Measurements from ENCODE around the gene RNF4. TPM values are rescaled to one million over a fixed set of nuclear protein-coding genes. Genes with fewer than 3 reads are reported as not detected.
"Not testable (repeated sequence)": the region's sequence is repeated elsewhere in the genome, so short reads cannot be mapped to it uniquely, and the experiment has no call there.

The RNF4 gene
- total RNA-seq, 1 donor from 2014 or later = 35.7 TPM

GRCh38 chr4:2457481-2458295 is 11.2 kb upstream of the RNF4 start:
- DNase-seq = no peak

DNA sequence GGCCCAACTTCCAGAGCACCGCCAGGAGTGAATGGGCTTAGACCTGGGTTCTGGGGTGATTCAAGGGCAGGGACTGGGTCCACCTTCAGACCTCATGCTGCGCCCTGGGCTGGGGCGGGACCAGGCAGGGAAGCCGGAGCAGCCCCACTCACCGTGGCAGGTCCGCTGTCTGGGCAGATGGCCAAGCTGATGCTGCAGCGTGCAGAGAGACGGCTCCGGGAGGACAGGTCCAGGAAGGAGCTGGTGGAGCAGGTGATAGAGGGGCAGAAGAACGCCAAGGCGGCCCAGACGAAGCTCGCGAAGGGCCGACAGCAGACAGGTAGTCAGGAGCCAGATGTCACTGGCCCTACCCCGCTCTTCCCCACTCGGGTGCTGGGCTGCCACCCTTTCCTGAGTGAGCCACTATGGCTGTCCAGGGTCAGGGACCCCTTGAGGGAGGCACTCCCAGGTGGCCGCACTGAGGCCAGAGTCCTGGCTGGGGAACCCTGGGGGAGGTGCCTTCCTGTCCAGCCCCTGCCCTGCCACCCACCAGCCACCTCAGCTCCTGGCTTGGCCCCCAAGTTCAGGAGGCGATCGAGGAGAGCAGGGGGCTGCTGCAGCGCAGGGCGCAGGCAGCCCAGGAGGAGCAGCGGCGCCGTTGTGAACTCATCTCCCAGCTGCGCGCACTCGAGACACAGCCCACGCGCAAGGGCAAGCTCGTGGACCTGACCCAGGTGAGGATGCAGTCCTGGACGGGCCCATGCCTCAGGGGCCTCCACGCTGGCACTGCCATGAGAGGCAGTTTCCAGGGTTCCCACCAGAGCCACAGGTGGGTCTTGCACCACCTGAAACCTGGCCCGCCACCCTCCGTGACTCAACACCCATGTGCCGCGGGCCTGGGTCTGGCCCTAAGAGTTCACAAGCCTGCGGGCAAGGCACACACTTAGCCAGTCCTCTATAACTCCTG is 10.1 kb upstream of the RNF4 start:
- no peak for DNase-seq

DNA sequence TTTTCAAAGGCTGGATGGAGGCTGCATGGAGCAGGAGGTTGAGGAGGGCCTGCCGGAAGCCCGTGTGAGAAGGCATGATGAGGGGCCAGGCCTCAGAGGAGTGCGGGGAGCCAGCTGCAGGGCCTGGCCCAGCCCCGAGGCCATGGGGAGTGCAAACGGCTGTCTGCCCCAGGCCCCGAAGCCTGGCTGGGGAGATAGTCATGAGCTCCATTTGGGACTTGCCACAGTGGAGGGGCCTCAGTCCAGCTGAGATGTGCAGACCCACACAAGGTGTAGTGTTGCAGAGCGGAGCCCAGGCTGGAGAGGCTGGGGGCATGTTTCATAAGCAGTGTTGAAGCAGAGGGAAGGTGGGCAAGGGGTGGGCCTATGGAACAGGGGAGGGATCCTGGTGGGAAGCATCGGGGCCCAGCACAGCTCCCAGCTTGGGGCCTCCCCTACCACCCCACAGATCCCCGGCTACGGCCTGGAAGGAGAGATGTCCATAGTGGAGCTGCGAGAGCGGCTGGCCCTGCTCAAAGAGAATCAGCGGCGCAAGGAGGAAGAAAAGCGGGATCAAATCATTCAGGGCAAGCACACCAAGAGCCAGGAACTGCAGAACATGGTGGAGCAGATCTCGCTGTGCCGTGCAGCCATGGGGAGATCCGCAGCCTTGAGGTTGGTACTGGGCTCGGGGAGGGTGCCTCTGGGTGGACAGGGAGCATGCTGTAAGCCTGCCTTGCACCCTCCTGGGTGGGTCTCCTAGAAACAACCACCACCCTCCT is 9.1 kb upstream of the RNF4 start:
- no peak for DNase-seq

- DNase-seq = no peak
Observed at GRCh38 chr4:2461246-2461960, 7.5 kb upstream of the RNF4 start.

DNA sequence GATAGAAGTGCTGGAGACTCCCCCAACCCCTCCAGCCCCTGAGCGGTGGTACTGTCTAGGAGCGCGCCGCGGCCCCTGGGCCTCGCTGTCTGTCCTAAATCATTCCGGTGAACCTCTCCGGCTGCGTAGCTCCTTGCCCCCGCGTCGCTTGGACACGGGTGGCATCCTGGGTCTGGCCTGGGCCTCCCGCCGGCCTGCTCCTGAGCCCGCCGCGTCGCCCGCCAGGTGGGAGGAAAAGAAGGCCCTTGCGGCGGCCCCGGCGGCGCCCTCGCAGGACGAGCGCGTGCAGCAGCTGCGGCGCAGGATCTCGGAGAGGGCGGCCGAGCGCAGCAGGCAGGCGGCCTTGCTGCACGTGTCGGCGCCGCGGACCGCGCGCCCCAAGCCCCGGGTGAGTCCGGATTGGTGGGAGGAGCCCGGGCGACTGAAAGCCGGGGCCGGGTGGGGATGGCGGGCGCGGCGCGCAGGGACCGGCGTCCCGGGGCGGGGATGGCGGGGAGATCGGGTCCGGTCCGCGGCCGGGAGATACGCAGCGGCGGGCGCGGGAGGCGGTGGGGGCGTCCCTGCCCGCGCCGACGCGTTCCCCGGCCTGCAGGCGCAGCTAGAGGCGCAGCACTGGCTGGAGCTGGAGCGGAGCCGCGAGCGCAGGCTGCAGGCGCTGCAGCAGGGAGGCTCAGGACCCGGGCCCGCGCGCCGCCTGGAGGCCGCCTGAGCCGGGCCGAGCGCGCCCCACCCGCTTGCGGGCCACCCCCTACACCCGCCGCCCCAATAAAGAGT is 6.5 kb upstream of the RNF4 start:
- peak; percentile 89 for DNase-seq

DNA sequence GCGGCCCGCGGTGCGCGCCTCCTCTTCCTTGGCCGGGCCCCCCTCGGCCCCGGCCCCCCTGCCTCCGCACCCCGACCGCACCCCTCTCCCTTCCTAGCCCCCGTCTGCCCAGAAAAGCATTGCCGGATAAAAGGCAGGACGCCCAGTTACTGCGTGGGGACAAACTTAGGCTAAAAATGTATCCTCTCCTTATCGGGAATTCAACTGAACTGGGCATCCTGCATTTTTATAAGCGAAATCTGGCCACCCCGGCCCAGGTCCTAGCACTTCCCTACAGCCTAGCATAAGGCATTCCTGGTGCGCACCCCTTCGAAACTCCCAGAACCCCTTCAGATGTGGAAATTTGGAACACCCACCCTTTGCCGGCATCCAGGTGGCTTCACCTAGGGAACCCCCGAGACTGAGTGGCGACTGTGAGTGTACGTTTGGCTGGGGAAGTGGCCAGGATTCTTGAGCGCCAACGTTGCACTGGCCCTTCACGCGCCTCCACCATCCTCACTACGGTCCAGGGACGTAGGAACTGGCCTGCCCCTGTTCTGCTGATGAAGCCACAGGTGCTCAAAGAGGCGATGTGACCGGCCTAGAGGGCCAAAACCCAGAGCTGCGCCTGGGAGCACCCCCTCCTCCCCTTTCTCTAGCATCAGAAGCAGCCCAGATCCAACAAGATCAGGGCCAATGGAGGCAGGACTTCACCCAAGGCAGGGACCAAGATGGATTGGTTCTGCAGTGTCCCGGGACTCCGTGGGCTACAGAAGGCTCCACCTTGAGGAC is 5.7 kb upstream of the RNF4 start:
- DNase-seq = no peak

DNA sequence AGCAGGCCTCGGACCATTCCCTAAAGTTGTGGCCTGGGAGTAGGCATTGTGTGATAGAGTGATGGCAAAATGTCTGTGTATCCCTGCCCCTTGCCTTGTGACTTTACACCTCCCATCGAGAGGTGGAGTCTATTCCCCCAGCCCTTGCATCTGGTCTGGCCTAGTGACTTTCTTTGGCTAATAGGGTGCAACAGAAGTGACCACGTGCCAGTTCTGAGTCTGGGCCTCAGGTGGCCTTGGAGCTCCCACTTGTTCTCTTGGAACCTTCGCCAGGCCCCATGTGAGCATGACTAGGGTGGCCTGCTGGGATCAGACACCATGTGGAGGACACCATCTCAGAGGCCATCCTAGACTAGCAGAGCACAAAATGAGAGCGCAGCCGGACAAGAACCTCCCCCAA is 3.9 kb upstream of the RNF4 start:
- no peak for DNase-seq

GRCh38 chr4:2465544-2465943 is 3.4 kb upstream of the RNF4 start:
- DNase-seq = not testable (repeated sequence)

- DNase-seq = peak; percentile 47
Observed at GRCh38 chr4:2469192-2469984, 482 bp downstream of the RNF4 start.

- DNase-seq = no peak
Observed at GRCh38 chr4:2470791-2471190, 1.9 kb downstream of the RNF4 start.

DNA sequence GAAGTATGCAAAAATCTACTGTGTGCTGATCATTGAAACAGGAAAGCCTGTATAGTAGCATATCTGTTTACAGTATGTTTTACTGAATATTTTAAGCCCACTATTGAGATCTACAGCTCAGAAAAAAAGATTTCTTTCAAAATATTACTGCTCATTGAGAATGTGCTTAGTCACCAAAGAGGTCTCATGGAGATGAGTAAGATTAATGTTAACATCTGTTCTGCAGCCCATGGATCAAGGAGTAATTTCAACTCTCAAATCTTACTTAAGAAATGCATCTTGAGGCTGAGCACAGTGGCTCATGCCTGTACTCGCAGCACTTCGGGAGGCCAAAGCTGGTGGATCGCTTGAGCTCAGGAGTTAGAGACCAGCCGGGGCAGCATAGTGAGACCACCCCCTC is 3.3 kb downstream of the RNF4 start:
- DNase-seq = no peak

DNA sequence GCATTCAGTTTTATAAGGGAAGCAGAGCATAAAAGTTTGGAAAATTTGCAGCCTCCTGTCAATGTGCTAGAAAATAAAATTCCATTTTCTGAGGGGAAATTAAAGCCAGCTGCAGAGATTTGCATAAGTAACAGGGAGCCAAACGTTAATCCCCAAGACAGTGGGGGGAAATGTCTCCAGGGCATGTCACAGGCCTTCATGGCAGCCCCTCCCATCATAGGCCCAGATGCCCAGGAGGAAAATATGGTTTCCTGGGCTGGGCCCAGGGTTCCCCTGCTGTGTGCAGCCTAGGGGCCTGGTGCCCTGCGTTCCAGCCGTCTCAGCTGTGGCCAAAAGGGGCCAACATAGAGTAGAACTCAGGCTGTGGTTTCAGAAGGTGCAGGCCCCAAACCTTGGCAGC is 9.3 kb downstream of the RNF4 start:
- no peak for DNase-seq

GRCh38 chr4:2480649-2481048 is 11.7 kb downstream of the RNF4 start:
- no peak for DNase-seq

DNA sequence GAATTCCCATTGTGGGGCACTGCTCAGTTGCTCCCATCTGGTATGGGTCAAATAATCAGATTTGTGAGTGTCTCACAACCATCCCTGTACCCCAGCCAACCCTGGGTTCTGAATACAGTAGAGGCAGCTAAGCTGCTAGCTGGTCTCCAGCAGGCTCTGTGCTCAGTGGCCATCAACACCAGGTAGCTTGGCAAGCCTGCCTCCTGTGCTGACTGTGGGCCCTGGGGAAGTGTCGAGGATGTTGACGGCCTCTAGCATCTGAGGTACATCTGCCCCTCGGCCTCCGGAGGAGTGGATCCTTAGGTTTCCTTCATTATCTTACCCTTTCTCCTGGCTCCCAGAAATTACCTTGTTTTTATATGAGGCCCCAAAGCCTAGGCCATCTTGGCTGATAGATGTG is 13.3 kb downstream of the RNF4 start:
- no peak for DNase-seq

DNA sequence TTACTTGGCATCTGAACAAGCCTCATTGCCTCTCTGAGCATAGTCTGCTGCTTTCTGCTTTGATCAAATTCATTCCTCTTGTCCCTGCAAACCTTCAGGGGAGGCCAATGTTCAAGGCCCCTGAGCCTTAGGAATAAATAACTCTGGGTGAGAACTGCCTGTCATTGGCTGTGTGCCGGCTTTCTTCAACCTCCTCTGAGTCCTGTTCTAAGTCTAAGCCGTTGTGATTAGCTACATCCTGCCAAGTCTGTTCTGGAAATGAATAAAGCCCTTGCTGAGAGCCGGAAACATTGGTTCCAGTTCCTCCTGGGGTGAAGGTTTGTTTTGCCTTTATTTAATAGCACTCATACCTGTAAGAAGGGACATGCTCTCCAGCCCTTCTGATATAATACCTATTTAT is 13.8 kb downstream of the RNF4 start:
- DNase-seq = peak; percentile 60

- no peak for DNase-seq
Observed at GRCh38 chr4:2483237-2483636, 14.3 kb downstream of the RNF4 start.

DNA sequence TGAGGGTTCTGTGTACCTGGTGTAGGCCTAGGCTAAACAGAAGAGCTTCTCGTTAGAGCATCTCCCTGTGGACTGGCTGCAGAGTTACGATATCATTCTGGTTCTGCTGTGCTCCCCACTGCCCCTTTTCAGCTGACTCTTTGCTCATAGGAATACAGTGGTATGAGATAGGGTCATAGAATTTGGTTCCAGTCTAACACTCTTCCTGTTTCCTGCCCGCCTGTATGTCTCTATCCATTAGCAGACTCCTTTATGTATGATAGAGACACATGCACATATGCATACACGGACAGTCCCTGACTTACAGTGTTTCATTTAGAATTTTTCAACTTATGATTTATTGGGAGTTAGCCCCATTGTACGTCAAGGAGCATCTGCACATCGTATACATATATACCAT is 15.3 kb downstream of the RNF4 start:
- no peak for DNase-seq

GRCh38 chr4:2484993-2485392 is 16.1 kb downstream of the RNF4 start:
- peak; percentile 79 for DNase-seq

DNA sequence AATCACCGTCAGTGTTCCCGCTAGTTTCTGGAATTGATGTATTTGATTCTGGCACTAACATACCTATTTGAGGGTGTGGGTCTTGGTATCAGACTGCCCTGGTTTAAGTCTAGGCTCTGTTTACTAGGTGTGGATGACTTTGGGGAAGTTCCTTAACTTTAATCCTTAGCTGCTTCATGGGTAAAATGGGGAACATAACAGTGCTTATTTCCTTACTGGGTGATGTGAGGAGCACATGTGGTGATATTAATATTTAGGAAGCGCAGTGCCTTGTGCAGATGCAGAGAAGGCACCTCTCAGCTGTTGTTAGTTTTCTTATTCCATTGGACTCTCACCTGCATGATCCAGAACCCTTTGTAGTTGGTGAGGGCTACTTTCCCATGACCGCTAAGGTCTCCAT is 17.1 kb downstream of the RNF4 start:
- DNase-seq = no peak

Measured in tongue (tissue), 2 donors.